ENCODE data around the gene LCN6.
A peak's percentile ranks its signal among the peaks of the same experiment; 100 is the strongest.

The LCN6 gene

GRCh38 chr9:136743639-136744211 lies 4.6 kb downstream of the LCN6 start:
- no peak for DNase-seq (ENCODE audit: low read depth)

- DNase-seq (ENCODE audit: low read depth), result no peak
Measured at GRCh38 chr9:136742591-136743391, 5.5 kb downstream of the LCN6 start, which contains the start of gene LCN10. Gene LCN10 (minus strand): TSS chr9:136742940. CDS start chr9:136742903, 37 bp downstream.

- no peak for DNase-seq (ENCODE audit: low read depth)
Measured at GRCh38 chr9:136741883-136742571, 6.3 kb downstream of the LCN6 start.

GRCh38 chr9:136740971-136741882 lies 7.1 kb downstream of the LCN6 start:
- no peak for DNase-seq (ENCODE audit: low read depth)

GRCh38 chr9:136740491-136740890 lies 7.8 kb downstream of the LCN6 start:
- DNase-seq (ENCODE audit: low read depth), result no peak

GRCh38 chr9:136740069-136740468 lies 8.3 kb downstream of the LCN6 start:
- no peak for DNase-seq (ENCODE audit: low read depth)

- DNase-seq (ENCODE audit: low read depth), result no peak
Measured at GRCh38 chr9:136739509-136739908, 8.8 kb downstream of the LCN6 start.

- DNase-seq (ENCODE audit: low read depth), result no peak
Measured at GRCh38 chr9:136738960-136739359, 9.4 kb downstream of the LCN6 start.

- no peak for DNase-seq (ENCODE audit: low read depth)
Measured at GRCh38 chr9:136735812-136736480, 12.4 kb downstream of the LCN6 start.

GRCh38 chr9:136734837-136735496 lies 13.4 kb downstream of the LCN6 start:
- DNase-seq (ENCODE audit: low read depth), result no peak

GRCh38 chr9:136733611-136734010 lies 14.7 kb downstream of the LCN6 start:
- DNase-seq (ENCODE audit: low read depth), result no peak

- no peak for DNase-seq (ENCODE audit: low read depth)
Measured at GRCh38 chr9:136732444-136733178, 15.7 kb downstream of the LCN6 start.

- DNase-seq (ENCODE audit: low read depth), result no peak
Measured at GRCh38 chr9:136729926-136730325, 18.4 kb downstream of the LCN6 start.

- no peak for DNase-seq (ENCODE audit: low read depth)
Measured at GRCh38 chr9:136729144-136729543, 19.2 kb downstream of the LCN6 start.

- no peak for DNase-seq (ENCODE audit: low read depth)
Measured at GRCh38 chr9:136728548-136729123, 19.7 kb downstream of the LCN6 start.

GRCh38 chr9:136728080-136728547 lies 20.2 kb downstream of the LCN6 start:
- peak; percentile 89 for DNase-seq (ENCODE audit: low read depth)

- no peak for DNase-seq (ENCODE audit: low read depth)
Measured at GRCh38 chr9:136726631-136727191, 21.6 kb downstream of the LCN6 start.

GRCh38 chr9:136726118-136726517 lies 22.2 kb downstream of the LCN6 start:
- DNase-seq (ENCODE audit: low read depth), result no peak

GRCh38 chr9:136725612-136726011 lies 22.7 kb downstream of the LCN6 start:
- no peak for DNase-seq (ENCODE audit: low read depth)

Measured in stimulated activated CD8-positive, alpha-beta memory T cell treated with anti-CD3 and anti-CD28 coated beads, Interleukin-12 subunit alpha, Interleukin-12 subunit beta, amount 100 ng/mL, for 1 hour (primary cell).